ENCODE data around the gene GPLD1. TPM values are rescaled to one million over a fixed set of nuclear protein-coding genes. Genes with fewer than 3 reads are reported as not detected.

Gene GPLD1
- total RNA-seq, 5 donors from 2014 or later (not counting 1 experiment from before 2014, with no cell fraction given): 0.50 to 1.5 (median 1.4) TPM

DNA sequence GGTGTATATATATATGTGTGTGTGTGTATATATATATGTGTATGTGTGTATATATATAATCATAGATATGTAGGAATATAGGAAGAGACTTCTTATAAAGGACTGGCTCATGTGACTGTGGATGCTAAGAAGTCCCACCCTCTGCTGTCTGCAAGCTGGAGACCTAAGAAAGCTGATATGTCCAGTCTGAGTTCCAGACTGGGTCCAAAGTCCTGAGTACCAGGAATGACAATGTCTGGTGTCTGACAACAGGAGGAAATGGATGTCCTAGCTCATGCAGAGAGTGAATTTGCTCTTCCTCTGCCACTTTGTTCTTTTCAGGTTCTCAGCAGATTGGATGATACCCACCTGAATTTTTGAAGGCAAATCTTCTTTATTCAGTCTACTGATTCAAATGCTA, 12.5 kb upstream of the GPLD1 start:
- H3K27me3 ChIP-seq (replicated peaks in 1 of 2; ENCODE audit: control insufficient read depth in 2 of 2, extremely low read depth in 1 of 2, insufficient read depth in 2 of 2, low read length in 1 of 2): no peaks in the 10 kb centered on the region
- peaks cover 0 to 4% (median 2%) of the 10 kb centered on the region in 3 donors for H3K9me3 Mint-ChIP-seq
- no peaks in the 10 kb centered on the region for H3K4me1 ChIP-seq (ENCODE audit: control insufficient read depth in 1 of 2, extremely low read depth in 1 of 2, insufficient read depth in 2 of 2, low read length in 2 of 2)
- no peak overlapping the region for H3K27ac ChIP-seq (ENCODE audit: low read length)
- ATAC-seq (replicated peaks in 1 of 4) (no peak), DNase-seq (no peak)
- H3K36me3 ChIP-seq (ENCODE audit: control insufficient read depth in 2 of 2, extremely low read depth in 1 of 2, insufficient read depth in 1 of 2, low read length in 1 of 2): peaks cover 4 to 30% of the 10 kb centered on the region in 2 donors
- no peak overlapping the region for H3K4me3 Mint-ChIP-seq
- H3K4me1 Mint-ChIP-seq: peaks cover 4 to 24% (median 12%) of the 10 kb centered on the region in 3 donors
- H3K27ac Mint-ChIP-seq: no peak overlapping the region
- no peaks in the 10 kb centered on the region for H3K9me3 ChIP-seq
- no peaks in the 10 kb centered on the region for H3K27me3 Mint-ChIP-seq
- no peak overlapping the region for H3K4me3 ChIP-seq (ENCODE audit: control insufficient read depth in 1 of 2, extremely low read depth in 1 of 2, low read length in 1 of 2)
- CTCF ChIA-PET: no interaction called here
- peaks cover 44% of the 10 kb centered on the region for H3K36me3 Mint-ChIP-seq
- POLR2A ChIA-PET: no interaction called here

DNA sequence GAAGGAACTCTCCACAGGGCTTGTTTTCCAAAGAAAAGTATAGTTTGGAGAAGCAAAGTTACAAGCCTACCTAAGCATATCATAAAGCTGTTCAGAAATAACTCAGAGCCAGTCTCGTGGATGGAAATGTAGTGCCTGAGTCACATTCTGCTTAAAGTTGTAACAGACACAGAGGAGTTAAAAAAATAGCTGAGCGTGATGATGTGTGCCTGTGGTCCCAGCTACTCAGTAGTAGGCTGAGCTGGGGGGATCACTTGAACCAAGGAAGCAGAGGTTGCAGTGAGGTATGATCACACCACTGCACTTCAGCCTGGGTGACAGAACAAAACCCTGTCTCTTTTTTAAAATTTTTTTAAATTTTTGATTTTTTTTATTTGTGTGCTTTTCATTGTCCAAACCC, 12.0 kb upstream of the GPLD1 start:
- DNase-seq (no peak), ATAC-seq (replicated peaks in 1 of 4) (no peak)
- peaks cover 6 to 25% (median 12%) of the 10 kb centered on the region in 3 donors for H3K4me1 Mint-ChIP-seq
- H3K27ac Mint-ChIP-seq: no peak overlapping the region
- ChIA-PET CTCF (no interaction called here), POLR2A (no interaction called here)
- Histone ChIP-seq H3K27ac (ENCODE audit: low read length) (no peak overlapping the region), H3K4me1 (ENCODE audit: control insufficient read depth in 1 of 2, extremely low read depth in 1 of 2, insufficient read depth in 2 of 2, low read length in 2 of 2) (no peaks in the 10 kb centered on the region), H3K27me3 (replicated peaks in 1 of 2; ENCODE audit: control insufficient read depth in 2 of 2, extremely low read depth in 1 of 2, insufficient read depth in 2 of 2, low read length in 1 of 2) (no peaks in the 10 kb centered on the region), H3K9me3 (no peaks in the 10 kb centered on the region), H3K36me3 (ENCODE audit: control insufficient read depth in 2 of 2, extremely low read depth in 1 of 2, insufficient read depth in 1 of 2, low read length in 1 of 2) (peaks cover 4 to 30% of the 10 kb centered on the region in 2 donors), H3K4me3 (ENCODE audit: control insufficient read depth in 1 of 2, extremely low read depth in 1 of 2, low read length in 1 of 2) (no peak overlapping the region)
- no peaks in the 10 kb centered on the region for H3K27me3 Mint-ChIP-seq
- 55% methylated on average over 1 of the region's 2 CpGs for WGBS (ENCODE audit: insufficient coverage)
- H3K36me3 Mint-ChIP-seq: peaks cover 46% of the 10 kb centered on the region
- H3K9me3 Mint-ChIP-seq: peaks cover 0 to 9% (median 2%) of the 10 kb centered on the region in 3 donors
- no peak overlapping the region for H3K4me3 Mint-ChIP-seq

DNA sequence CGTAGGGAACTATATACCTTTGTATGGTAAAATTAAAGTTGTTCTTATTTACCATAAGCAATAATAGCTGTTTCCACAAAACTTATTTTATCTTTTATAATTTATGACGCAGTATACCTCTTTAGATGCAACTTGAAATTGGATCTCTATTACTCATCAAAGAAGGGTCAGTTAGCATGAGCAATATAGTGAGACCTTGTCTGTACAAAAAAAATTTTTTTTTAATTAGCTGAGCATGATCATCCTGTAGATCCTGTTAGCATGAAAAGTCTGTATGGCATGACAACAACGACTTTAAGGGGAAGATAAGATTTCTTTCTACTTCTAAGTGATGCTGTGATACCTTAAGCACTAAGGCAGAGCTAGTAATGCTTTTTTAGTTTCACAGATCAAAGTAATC, 11.3 kb upstream of the GPLD1 start:
- Mint-ChIP-seq H3K4me3 (no peak overlapping the region), H3K9me3 (peaks cover 0 to 10% (median 2%) of the 10 kb centered on the region in 3 donors), H3K36me3 (peaks cover 44% of the 10 kb centered on the region), H3K27ac (no peak overlapping the region), H3K4me1 (peaks cover 10 to 31% (median 18%) of the 10 kb centered on the region in 3 donors), H3K27me3 (no peaks in the 10 kb centered on the region)
- ATAC-seq (replicated peaks in 1 of 4): no peak
- Histone ChIP-seq H3K27me3 (replicated peaks in 1 of 2; ENCODE audit: control insufficient read depth in 2 of 2, extremely low read depth in 1 of 2, insufficient read depth in 2 of 2, low read length in 1 of 2) (no peaks in the 10 kb centered on the region), H3K36me3 (ENCODE audit: control insufficient read depth in 2 of 2, extremely low read depth in 1 of 2, insufficient read depth in 1 of 2, low read length in 1 of 2) (peaks cover 4 to 28% of the 10 kb centered on the region in 2 donors), H3K4me1 (ENCODE audit: control insufficient read depth in 1 of 2, extremely low read depth in 1 of 2, insufficient read depth in 2 of 2, low read length in 2 of 2) (no peaks in the 10 kb centered on the region), H3K27ac (ENCODE audit: low read length) (no peak overlapping the region), H3K4me3 (ENCODE audit: control insufficient read depth in 1 of 2, extremely low read depth in 1 of 2, low read length in 1 of 2) (no peak overlapping the region), H3K9me3 (no peaks in the 10 kb centered on the region)
- POLR2A ChIA-PET: no interaction called here
- CTCF ChIA-PET: interaction anchor here in 1 of 2 donors (0.6 kb wide), 1 partner anchor 48 kb away, joined by 4 read pairs; no protein-coding TSS in a partner anchor
- DNase-seq: no peak
- WGBS (ENCODE audit: insufficient coverage): no CpG with 5 or more reads among the region's 3 CpGs

DNA sequence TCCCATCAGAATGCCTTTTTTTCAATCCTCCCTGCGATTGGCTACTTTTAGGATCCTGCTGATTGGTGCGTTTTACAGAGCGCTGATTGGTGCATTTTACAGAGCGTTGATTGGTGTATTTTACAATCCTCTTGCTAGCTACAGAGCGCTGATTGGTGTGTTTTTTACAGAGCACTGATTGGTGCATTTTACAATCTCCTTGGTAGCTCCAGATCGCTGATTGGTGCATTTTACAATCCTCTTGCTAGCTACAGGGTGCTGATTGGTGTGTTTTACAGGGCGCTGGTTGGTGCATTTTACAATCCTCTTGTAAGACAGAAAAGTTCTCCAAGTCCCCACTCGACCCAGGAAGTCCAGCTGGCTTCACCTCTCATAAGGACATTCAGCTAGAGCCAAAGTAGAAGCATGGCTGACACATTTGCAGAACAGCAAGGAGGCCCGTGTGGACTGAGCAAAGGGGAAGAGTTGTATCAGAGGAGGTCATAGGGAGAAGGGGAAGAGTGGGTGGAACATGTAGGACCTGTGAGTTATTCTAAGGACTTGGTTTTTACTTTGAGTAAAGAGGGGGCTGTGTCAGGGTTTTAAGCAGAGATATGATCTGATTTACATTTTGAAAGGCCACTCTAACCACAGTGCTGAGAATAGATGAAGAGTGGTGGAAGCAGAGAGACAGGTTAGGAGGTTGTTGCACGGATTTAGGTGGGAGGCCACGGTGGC, 8.0 kb upstream of the GPLD1 start:
- Histone ChIP-seq H3K4me1 (ENCODE audit: control insufficient read depth in 1 of 2, extremely low read depth in 1 of 2, insufficient read depth in 2 of 2, low read length in 2 of 2) (peaks cover 10 to 12% of the 10 kb centered on the region in 2 experiments), H3K27me3 (replicated peaks in 1 of 2; ENCODE audit: control insufficient read depth in 2 of 2, extremely low read depth in 1 of 2, insufficient read depth in 2 of 2, low read length in 1 of 2) (no peaks in the 10 kb centered on the region), H3K9me3 (no peaks in the 10 kb centered on the region), H3K36me3 (ENCODE audit: control insufficient read depth in 2 of 2, extremely low read depth in 1 of 2, insufficient read depth in 1 of 2, low read length in 1 of 2) (peaks cover 0 to 5% of the 10 kb centered on the region in 2 donors), H3K27ac (ENCODE audit: low read length) (no peak overlapping the region), H3K4me3 (ENCODE audit: control insufficient read depth in 1 of 2, extremely low read depth in 1 of 2, low read length in 1 of 2) (no peak overlapping the region)
- Mint-ChIP-seq H3K27ac (no peak overlapping the region), H3K36me3 (peaks cover 20% of the 10 kb centered on the region), H3K9me3 (peaks cover 0 to 10% (median 2%) of the 10 kb centered on the region in 3 donors), H3K4me3 (no peak overlapping the region), H3K4me1 (peaks cover 28 to 50% (median 34%) of the 10 kb centered on the region in 3 donors), H3K27me3 (no peaks in the 10 kb centered on the region)
- POLR2A ChIA-PET: no interaction called here
- 89% methylated on average over 7 of the region's 11 CpGs for WGBS (ENCODE audit: insufficient coverage)
- CTCF ChIA-PET: interaction anchor here in 1 of 2 donors (0.6 kb wide), 1 partner anchor 717 kb away, joined by 5 read pairs; no protein-coding TSS in a partner anchor
- no peak for ATAC-seq (replicated peaks in 1 of 4)
- DNase-seq: no peak

DNA sequence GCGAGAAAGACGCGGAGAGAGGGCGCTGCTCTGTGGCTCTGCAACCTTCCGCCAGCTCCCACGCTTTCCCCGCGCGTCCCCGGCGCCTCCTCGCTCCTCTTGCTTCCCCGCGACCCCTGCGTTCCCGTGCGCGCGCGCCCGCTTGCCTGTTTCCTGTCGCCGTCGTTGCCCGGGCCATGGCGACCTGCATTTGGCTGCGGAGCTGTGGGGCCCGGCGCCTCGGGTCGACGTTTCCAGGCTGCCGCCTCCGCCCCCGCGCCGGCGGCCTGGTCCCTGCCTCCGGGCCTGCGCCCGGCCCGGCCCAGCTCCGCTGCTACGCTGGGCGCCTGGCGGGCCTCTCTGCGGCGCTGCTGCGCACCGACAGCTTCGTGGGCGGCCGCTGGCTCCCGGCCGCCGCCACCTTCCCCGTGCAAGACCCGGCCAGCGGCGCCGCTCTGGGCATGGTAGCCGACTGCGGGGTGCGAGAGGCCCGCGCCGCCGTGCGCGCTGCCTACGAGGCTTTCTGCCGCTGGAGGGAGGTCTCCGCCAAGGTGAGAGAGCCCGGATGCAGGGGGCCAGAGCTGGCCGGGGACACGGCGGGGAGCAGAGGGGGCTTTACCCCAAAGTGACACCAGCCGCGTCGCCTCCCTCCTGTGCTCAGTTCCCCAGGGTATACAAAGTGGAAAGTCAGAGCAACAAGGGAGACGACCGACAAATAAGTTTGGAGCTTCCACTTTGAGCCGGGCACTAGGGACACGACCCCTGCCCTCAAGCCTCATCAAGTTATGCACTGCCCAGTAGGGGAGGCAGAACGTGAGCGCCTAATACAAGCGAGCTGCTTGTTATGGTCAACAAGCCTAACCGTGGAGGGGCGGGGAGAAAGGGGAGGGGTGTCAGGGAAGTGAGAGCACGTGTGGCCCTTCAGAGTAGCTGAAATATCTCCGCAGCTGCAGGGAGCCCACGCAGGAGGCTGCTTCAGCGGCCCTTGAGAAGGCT, 5.7 kb upstream of the GPLD1 start, which contains the start of gene ALDH5A1:
TSS of gene ALDH5A1 (plus strand) at position 149 of the 975 bp plus-strand sequence. CDS start at position 177, 28 bp downstream.
- under 1% methylated on average over 93 of the region's 93 CpGs for WGBS (ENCODE audit: insufficient coverage)

More for the DNA sequence above, 5.7 kb upstream of the GPLD1 start, which contains the start of gene ALDH5A1:
- peak; percentile 81 to 87 (median 84) for ATAC-seq (replicated peaks in 1 of 4)
- peaks cover 10 to 12% of the 10 kb centered on the region in 2 experiments for H3K4me1 ChIP-seq (ENCODE audit: control insufficient read depth in 1 of 2, extremely low read depth in 1 of 2, insufficient read depth in 2 of 2, low read length in 2 of 2)
- DNase-seq: peak; percentile 53 to 87 (median 76)
- ChIA-PET POLR2A (no interaction called here), CTCF (interaction anchor here (0.6 to 1.5 kb wide), 5 partner anchors 18 to 750 kb away, joined by 3 to 6 read pairs (median 3); no protein-coding TSS in a partner anchor)
- H3K36me3 Mint-ChIP-seq: peaks cover 16% of the 10 kb centered on the region
- H3K36me3 ChIP-seq (ENCODE audit: control insufficient read depth in 2 of 2, extremely low read depth in 1 of 2, insufficient read depth in 1 of 2, low read length in 1 of 2): no peaks in the 10 kb centered on the region
- H3K27ac Mint-ChIP-seq: peak within 1 kb of the TSS; percentile 86 to 92
- H3K4me3 ChIP-seq (ENCODE audit: control insufficient read depth in 1 of 2, extremely low read depth in 1 of 2, low read length in 1 of 2): peak within 1 kb of the TSS; percentile 74 to 91
- peaks cover 28 to 46% (median 29%) of the 10 kb centered on the region in 3 donors for H3K4me1 Mint-ChIP-seq
- H3K27ac ChIP-seq (ENCODE audit: low read length): peak within 1 kb of the TSS; percentile 31
- no peaks in the 10 kb centered on the region for H3K27me3 ChIP-seq (replicated peaks in 1 of 2; ENCODE audit: control insufficient read depth in 2 of 2, extremely low read depth in 1 of 2, insufficient read depth in 2 of 2, low read length in 1 of 2)
- H3K9me3 ChIP-seq: no peaks in the 10 kb centered on the region
- no peaks in the 10 kb centered on the region for H3K27me3 Mint-ChIP-seq
- H3K4me3 Mint-ChIP-seq: peak within 1 kb of the TSS; percentile 81 to 89 (median 84)
- H3K9me3 Mint-ChIP-seq: peaks cover 0 to 10% (median 2%) of the 10 kb centered on the region in 3 donors
